Measurements from ENCODE around the gene MUCL1.

The MUCL1 gene

DNA sequence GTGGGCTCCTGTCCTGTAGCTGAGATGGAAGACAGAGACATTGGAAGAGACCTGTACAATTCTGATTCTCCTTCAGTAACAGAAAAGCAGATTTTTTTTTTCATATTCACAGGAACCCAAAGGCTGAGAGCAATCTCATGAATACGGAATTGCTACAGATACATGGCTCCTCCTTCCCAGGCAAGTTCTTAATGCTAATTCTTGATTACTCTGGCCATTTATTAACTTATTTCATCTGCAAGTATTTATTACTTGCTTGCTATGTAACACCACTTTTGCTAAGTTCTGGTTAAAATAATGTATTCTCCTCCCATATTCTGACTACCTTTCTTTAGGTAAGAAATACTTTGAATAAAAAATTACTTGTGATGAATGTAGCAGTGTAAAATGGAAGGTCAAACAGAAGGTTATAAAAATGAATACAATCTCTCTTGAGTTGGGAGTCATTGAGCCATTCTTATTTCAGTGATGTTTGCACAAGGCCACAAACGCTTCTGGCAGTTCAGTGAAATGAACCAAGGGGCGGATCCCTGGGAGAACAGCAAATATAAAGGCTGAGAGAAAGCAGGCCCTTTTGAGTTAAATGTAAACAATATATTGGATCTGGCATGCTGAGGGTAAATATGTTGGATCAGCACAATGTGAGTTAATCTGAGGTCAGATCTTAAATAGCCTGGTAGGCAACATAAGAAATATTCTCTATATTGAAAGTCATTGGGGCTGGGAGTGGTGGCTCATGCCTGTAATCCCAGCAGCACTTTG is 37.6 kb downstream of the MUCL1 start:
- DNase-seq (ENCODE audit: extremely low read depth, low read depth), result no peak
- no peak for TF ChIP-seq CTCF (IDR thresholded peaks at IDR 0.05; ENCODE audit: low read depth, low read length)
